PFSK-1 (cell line): ENCODE results near the gene SESTD1.

Experiments used
- FOXP2 ChIP-seq: optimal IDR thresholded peaks from 2 replicates; pipeline ENCODE3; 2011; ENCODE audit warnings: borderline replicate concordance, control low read depth, inconsistent platforms; ENCODE audit not compliant: insufficient read depth; ENCODE audit errors: extremely low read length, extremely low read depth
- POLR2AphosphoS5 ChIP-seq: IDR thresholded peaks from 2 replicates; pipeline ENCODE4 v1.6.1; 2012; ENCODE audit warnings: low read depth, mild to moderate bottlenecking, control low read depth, low read length, moderate library complexity
- REST ChIP-seq, 2 experiments: IDR thresholded peaks; 2 replicates each; pipeline versions ENCODE4 v1.6.1 to v1.8.0; 2011 to 2012; ENCODE audit warnings: low read depth in 2 of 2, low read length in 2 of 2, control low read depth in 1 of 2, inconsistent platforms in 1 of 2, mild to moderate bottlenecking in 1 of 2, moderate library complexity in 1 of 2; ENCODE audit not compliant: insufficient read depth in 1 of 2
- SIN3A ChIP-seq: IDR thresholded peaks from 2 replicates; pipeline ENCODE4 v1.6.1; 2012; ENCODE audit warnings: mild to moderate bottlenecking, low read length, moderate library complexity, borderline replicate concordance; ENCODE audit not compliant: insufficient read depth
- TAF1 ChIP-seq: IDR thresholded peaks from 2 replicates; pipeline ENCODE4 v1.6.1; 2012; ENCODE audit warnings: low read length, control low read depth, borderline replicate concordance; ENCODE audit not compliant: insufficient read depth

Gene SESTD1

DNA sequence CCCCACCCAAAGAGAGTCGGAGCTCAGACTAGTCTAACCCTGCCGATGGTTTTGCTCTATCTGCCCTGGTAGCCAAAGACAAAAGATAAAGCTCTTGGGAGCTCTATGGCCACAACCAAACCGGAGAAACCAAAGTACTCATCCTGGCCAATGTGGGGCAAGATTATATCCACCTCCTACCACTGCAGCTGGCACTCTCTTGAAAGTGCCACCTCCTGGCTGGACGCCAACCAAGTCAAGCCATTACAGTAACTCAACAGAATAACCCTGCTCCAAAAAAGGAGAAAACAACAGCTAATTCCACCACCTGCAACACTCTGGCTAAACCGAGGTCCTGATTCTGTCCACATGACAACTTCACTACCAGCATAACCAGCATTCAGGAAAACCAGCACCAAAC lies 57.6 kb downstream of the SESTD1 start:
- TF ChIP-seq REST (IDR thresholded peaks at IDR 0.05; ENCODE audit: insufficient read depth in 1 of 2, low read depth in 2 of 2, low read length in 2 of 2) (no peak), POLR2AphosphoS5 (no peak), TAF1 (no peak), FOXP2 (no peak), SIN3A (no peak)

DNA sequence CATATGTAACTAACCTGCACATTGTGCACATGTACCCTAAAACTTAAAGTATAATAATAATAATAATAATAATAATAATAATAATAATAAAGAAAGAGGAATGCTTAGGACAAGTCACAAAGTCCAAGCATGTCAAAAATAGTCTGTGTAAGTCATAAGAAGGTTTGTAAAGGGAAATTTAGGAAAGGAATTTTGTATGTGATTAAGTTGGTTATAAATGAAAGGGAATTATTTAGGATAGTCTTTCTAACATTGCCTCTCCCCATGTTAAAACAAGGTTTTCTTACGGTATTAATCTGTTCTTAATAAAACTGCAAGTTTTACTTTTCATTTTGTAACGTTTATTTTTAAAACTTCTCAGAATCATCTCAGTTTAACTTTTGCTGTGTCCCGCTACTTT lies 62.8 kb downstream of the SESTD1 start:
- TF ChIP-seq POLR2AphosphoS5: no peak
- TF ChIP-seq SIN3A: no peak
- no peak for TF ChIP-seq TAF1
- TF ChIP-seq REST (IDR thresholded peaks at IDR 0.05; ENCODE audit: insufficient read depth in 1 of 2, low read depth in 2 of 2, low read length in 2 of 2): no peak
- TF ChIP-seq FOXP2: no peak

GRCh38 chr2:179195141-179195540 lies 69.5 kb downstream of the SESTD1 start:
- TF ChIP-seq SIN3A: no peak
- no peak for TF ChIP-seq FOXP2
- TF ChIP-seq TAF1: no peak
- TF ChIP-seq POLR2AphosphoS5: no peak
- no peak for TF ChIP-seq REST (IDR thresholded peaks at IDR 0.05; ENCODE audit: insufficient read depth in 1 of 2, low read depth in 2 of 2, low read length in 2 of 2)

DNA sequence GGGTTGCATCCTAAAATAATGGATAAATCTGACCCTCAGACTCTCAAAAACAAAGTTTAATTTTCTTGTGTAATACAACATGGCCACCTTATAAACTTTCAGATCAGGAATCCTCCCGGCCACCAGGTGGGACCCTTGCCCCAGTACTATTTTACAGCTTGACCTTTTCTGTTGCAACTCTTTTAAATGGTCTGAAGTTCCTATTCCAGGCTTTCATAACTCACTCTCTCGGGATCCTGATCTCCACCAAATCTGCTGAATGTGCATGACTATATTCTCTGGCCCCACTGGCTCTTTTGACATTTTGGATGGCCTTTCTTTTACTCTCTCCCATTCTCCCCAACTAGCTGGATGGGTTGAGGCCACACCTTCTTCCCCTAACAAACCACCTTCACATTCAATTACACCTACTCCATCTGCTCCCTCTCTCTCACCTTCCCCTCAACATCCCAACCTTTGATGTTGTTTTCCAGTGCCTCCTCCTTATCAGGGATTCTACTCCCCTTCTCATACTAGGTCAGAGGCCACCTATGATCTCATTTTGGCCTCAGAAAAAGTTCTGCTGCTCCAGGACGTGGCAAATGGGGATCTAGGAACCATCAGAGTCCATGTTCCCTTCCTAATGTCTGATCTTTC lies 70.8 kb downstream of the SESTD1 start:
- TF ChIP-seq POLR2AphosphoS5 (no peak), SIN3A (no peak), TAF1 (no peak), FOXP2 (no peak), REST (IDR thresholded peaks at IDR 0.05; ENCODE audit: insufficient read depth in 1 of 2, low read depth in 2 of 2, low read length in 2 of 2) (no peak)

- TF ChIP-seq SIN3A: no peak
- TF ChIP-seq TAF1: no peak
- no peak for TF ChIP-seq REST (IDR thresholded peaks at IDR 0.05; ENCODE audit: insufficient read depth in 1 of 2, low read depth in 2 of 2, low read length in 2 of 2)
- no peak for TF ChIP-seq FOXP2
- no peak for TF ChIP-seq POLR2AphosphoS5
Measured at GRCh38 chr2:179191110-179191509, 73.5 kb downstream of the SESTD1 start.
